Activated CD4-positive, alpha-beta T cell treated with anti-CD3 and anti-CD28 coated beads for 36 hours (primary cell): ENCODE measurements around the gene ZBTB22. TPM values are rescaled to one million over a fixed set of nuclear protein-coding genes. Genes with fewer than 3 reads are reported as not detected.
"Not testable (repeated sequence)": the region's sequence is repeated elsewhere in the genome, so short reads cannot be mapped to it uniquely, and the experiment has no call there.

Source experiments
- ATAC-seq: fragments of 200-7000 bp; cut with Tn5 transposase; one replicate; pipeline ENCODE4 v1.10.0; 2021; ENCODE audit warnings: mild to moderate bottlenecking, moderate library complexity
- CTCF ChIA-PET: fragments of 350-600 bp; sonication (Branson Sonifier 250); formaldehyde crosslinking; loops from one replicate; lab custom pipeline; 2021; ENCODE audit warnings: antibody characterized with exemption; lab: Charles Lee
- POLR2A ChIA-PET: fragments of 350-600 bp; sonication (Branson Sonifier 250); formaldehyde crosslinking; loops from one replicate; lab custom pipeline; 2021; ENCODE audit warnings: antibody characterized with exemption, inconsistent platforms; lab: Charles Lee
- DNase-seq: peaks from one replicate; pipeline ENCODE4 v3.0.0-alpha.2; 2020
- H3K27ac Mint-ChIP-seq: one replicate; pipeline ENCODE4 v1.8.0; 2021; ENCODE audit warnings: mixed read lengths
- H3K27me3 Mint-ChIP-seq: one replicate; pipeline ENCODE4 v1.8.0; 2021; ENCODE audit warnings: mixed read lengths
- H3K36me3 Mint-ChIP-seq: one replicate; pipeline ENCODE4 v1.8.0; 2021; ENCODE audit warnings: low read depth, mixed read lengths
- H3K4me1 Mint-ChIP-seq: one replicate; pipeline ENCODE4 v1.8.0; 2021; ENCODE audit warnings: mixed read lengths
- H3K4me3 Mint-ChIP-seq: one replicate; pipeline ENCODE4 v1.8.0; 2021; ENCODE audit warnings: mild to moderate bottlenecking, moderate library complexity, mixed read lengths
- H3K9me3 Mint-ChIP-seq: one replicate; pipeline ENCODE4 v1.8.0; 2021; ENCODE audit warnings: low read depth, mixed read lengths
- intact Hi-C, 2 experiments: fragments of 100-400 bp; cut with DNase I in 1 of 2; cut with micrococcal nuclease in 1 of 2; formaldehyde crosslinking; loops; one replicate each; pipeline versions ENCODE4 v1.14.2 to v1.15.1; 2022 to 2024; cut with DNase I, micrococcal nuclease
- total RNA-seq, 2 experiments: library from RNA; stranded (reverse); gene quantifications; one replicate each; pipeline ENCODE4 v1.2.3, GENCODE V29; 2021

ZBTB22 gene
- total RNA-seq, 2 experiments from 2014 or later: 9.0 to 9.9 TPM

DNA sequence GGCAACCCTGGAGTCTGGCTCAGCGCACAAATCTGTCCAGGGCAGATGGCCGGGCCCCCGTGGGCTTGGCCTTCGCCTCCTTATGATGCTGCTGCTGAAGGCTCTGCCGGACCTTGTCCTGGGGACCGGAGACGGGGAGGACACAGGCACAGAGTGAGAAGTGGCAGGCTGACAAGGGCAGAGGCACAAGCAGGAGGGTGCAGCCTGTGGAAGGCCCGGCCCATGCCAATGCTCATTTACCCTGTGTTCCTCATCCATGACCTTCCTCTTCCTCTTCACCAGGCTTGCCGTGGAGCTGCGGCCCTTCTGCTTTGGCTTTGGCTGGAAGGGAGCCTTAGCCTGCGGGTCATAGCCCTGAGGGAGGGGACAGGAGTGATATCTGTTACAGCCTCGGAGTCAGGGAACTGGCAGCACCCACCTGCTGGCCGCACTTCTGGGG, 38.3 kb downstream of the ZBTB22 start:
- intact Hi-C loops: loop anchor here in 1 of 2 experiments (10.0 kb wide), 1 partner anchor 1304 kb away; the partner anchor contains the start of gene DXO
- POLR2A ChIA-PET: no interaction called here
- no peaks in the 10 kb centered on the region for H3K9me3 Mint-ChIP-seq
- H3K36me3 Mint-ChIP-seq: peaks cover 35% of the 10 kb centered on the region
- H3K4me3 Mint-ChIP-seq: no peak overlapping the region
- CTCF ChIA-PET: interaction anchor here (0.8 to 4.0 kb wide), 6 partner anchors 10 to 160 kb away, joined by 3 to 17 read pairs (median 3); partner anchors contain the start of genes PFDN6, WDR46 and ZBTB22
- DNase-seq (no peak), ATAC-seq (no peak)
- H3K27me3 Mint-ChIP-seq: no peaks in the 10 kb centered on the region
- no peak overlapping the region for H3K27ac Mint-ChIP-seq
- peaks cover 31% of the 10 kb centered on the region for H3K4me1 Mint-ChIP-seq

- Mint-ChIP-seq H3K4me1 (peaks cover 33% of the 10 kb centered on the region), H3K36me3 (peaks cover 38% of the 10 kb centered on the region), H3K9me3 (no peaks in the 10 kb centered on the region), H3K27ac (no peak overlapping the region), H3K4me3 (no peak overlapping the region), H3K27me3 (no peaks in the 10 kb centered on the region)
- POLR2A ChIA-PET: interaction anchor here (2.1 to 3.7 kb wide), 2 partner anchors 10 to 21 kb away, joined by 15 to 25 read pairs; partner anchors contain the start of genes PFDN6, RGL2 and WDR46
- DNase-seq (no peak), ATAC-seq (no peak)
- intact Hi-C loops: loop anchor here in 1 of 2 experiments (10.0 kb wide), 1 partner anchor 1304 kb away; the partner anchor contains the start of gene DXO
- CTCF ChIA-PET: interaction anchor here (0.8 to 4.0 kb wide), 6 partner anchors 10 to 160 kb away, joined by 3 to 17 read pairs (median 3); partner anchors contain the start of genes PFDN6, WDR46 and ZBTB22
These were observed 38.7 kb downstream of the ZBTB22 start for GRCh38 chr6:33278810-33279209.

DNA sequence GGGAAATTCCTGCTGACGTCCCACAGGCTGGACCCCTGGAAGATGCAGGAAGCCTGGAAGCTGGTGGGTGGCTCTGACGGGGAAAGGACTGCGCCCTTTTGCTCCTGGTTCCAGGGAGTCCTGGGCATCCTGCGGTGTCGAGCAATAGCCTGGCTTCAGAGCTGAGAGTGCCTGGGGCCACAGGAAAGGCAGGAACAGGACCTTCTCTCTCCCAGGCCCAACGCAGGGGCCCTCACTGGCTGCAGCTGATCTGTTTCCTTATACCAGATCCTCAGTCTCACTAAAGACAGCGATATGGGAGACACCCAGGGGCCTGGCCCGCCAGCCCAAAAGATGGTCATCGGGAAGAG, 39.2 kb downstream of the ZBTB22 start:
- Mint-ChIP-seq H3K27ac (peak overlapping the region; percentile 92), H3K27me3 (no peaks in the 10 kb centered on the region), H3K4me3 (no peak overlapping the region), H3K4me1 (peaks cover 34% of the 10 kb centered on the region), H3K9me3 (no peaks in the 10 kb centered on the region), H3K36me3 (peaks cover 42% of the 10 kb centered on the region)
- ATAC-seq (no peak), DNase-seq (no peak)
- intact Hi-C loops: loop anchor here in 1 of 2 experiments (10.0 kb wide), 1 partner anchor 1304 kb away; the partner anchor contains the start of gene DXO
- POLR2A ChIA-PET: interaction anchor here (1.8 to 3.7 kb wide), 3 partner anchors 11 to 40 kb away, joined by 10 to 25 read pairs (median 15); partner anchors contain the start of genes PFDN6, RGL2, WDR46 and ZBTB22
- CTCF ChIA-PET: interaction anchor here (0.8 to 4.0 kb wide), 7 partner anchors 11 to 159 kb away, joined by 3 to 17 read pairs (median 3); partner anchors contain the start of genes PFDN6, WDR46 and ZBTB22

GRCh38 chr6:33277663-33278391, 39.7 kb downstream of the ZBTB22 start:
- ATAC-seq (peak; percentile 6), DNase-seq (peak; percentile 57)
- ChIA-PET CTCF (interaction anchor here (0.6 to 4.0 kb wide), 11 partner anchors 11 to 154 kb away, joined by 3 to 17 read pairs (median 4); partner anchors contain the start of genes PFDN6, WDR46 and ZBTB22), POLR2A (interaction anchor here (0.6 to 3.7 kb wide), 15 partner anchors 9 to 383 kb away, joined by 3 to 25 read pairs (median 5); partner anchors contain the start of genes CUTA, KIFC1, PFDN6 and RGL2)
- intact Hi-C loops: loop anchor here (1.0 to 10.0 kb wide), 7 partner anchors 11 to 1303 kb away; partner anchors contain the start of genes PFDN6 (in 2 of the 2), WDR46 (in 2 of the 2), CUTA (in 1 of the 2) and DXO (in 1 of the 2)
- H3K4me3 Mint-ChIP-seq: peak overlapping the region; percentile 91
- no peaks in the 10 kb centered on the region for H3K9me3 Mint-ChIP-seq
- peaks cover 48% of the 10 kb centered on the region for H3K36me3 Mint-ChIP-seq
- no peaks in the 10 kb centered on the region for H3K27me3 Mint-ChIP-seq
- peaks cover 36% of the 10 kb centered on the region for H3K4me1 Mint-ChIP-seq
- peak overlapping the region; percentile 92 for H3K27ac Mint-ChIP-seq

DNA sequence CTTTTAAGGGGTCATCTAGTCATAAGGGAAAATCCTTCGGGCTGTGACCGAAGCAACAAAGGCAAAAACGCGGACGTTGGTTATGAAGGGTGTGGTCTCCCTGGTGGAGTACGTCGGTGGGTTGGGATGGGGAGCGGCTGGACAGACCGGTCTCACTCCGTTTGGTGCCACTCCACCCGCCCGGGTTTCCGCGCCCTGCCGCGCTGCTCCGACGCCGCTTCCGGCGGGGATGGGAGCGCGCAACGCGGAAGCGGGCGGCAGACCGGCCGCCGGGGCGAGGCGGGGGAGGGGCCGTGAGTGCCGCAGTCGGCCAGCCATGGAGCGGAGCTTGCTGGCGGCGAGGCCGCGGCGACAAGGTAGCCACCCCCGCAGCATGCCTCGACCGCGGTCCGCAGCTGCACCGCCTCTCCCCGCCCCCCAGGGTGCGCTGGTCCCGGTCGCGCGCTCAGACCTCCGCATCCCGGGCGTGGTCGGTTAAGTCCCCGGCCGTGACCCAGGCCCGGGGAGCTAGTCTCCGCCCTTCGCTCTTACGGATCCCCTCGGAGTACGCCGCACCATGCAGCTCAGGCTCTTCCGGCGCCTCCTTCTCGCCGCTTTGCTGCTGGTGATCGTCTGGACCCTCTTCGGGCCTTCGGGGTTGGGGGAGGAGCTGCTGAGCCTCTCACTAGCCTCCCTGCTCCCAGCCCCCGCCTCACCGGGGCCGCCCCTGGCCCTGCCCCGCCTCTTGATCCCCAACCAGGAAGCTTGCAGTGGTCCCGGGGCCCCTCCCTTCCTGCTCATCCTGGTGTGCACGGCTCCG, 40.5 kb downstream of the ZBTB22 start, which contains the start of gene B3GALT4:
Gene B3GALT4, plus strand, starts transcription at position 260 of the 799 bp plus-strand sequence. Its CDS starts 297 bp downstream, at position 557.
- ATAC-seq: peak; percentile 75
- CTCF ChIA-PET: interaction anchor here (0.6 to 4.0 kb wide), 11 partner anchors 12 to 153 kb away, joined by 3 to 17 read pairs (median 4); partner anchors contain the start of genes PFDN6, WDR46 and ZBTB22
- Mint-ChIP-seq H3K36me3 (peaks cover 55% of the 10 kb centered on the region), H3K4me1 (peaks cover 39% of the 10 kb centered on the region), H3K27me3 (no peaks in the 10 kb centered on the region), H3K4me3 (peak within 1 kb of the TSS; percentile 91), H3K27ac (peak within 1 kb of the TSS; percentile 92), H3K9me3 (no peaks in the 10 kb centered on the region)
- DNase-seq: peak; percentile 87
- intact Hi-C loops: loop anchor here (1.0 to 10.0 kb wide), 7 partner anchors 12 to 1302 kb away; partner anchors contain the start of genes PFDN6 (in 2 of the 2), WDR46 (in 2 of the 2), CUTA (in 1 of the 2) and DXO (in 1 of the 2)
- POLR2A ChIA-PET: interaction anchor here (0.6 to 3.7 kb wide), 20 partner anchors 9 to 382 kb away, joined by 3 to 25 read pairs (median 4); partner anchors contain the start of genes CUTA, KIFC1, PFDN6 and RGL2

- Mint-ChIP-seq H3K27me3 (no peaks in the 10 kb centered on the region), H3K27ac (peak overlapping the region; percentile 90), H3K9me3 (no peaks in the 10 kb centered on the region), H3K36me3 (peaks cover 58% of the 10 kb centered on the region), H3K4me3 (peak overlapping the region; percentile 91), H3K4me1 (peaks cover 39% of the 10 kb centered on the region)
- intact Hi-C loops: loop anchor here in 1 of 2 experiments (2.0 to 10.0 kb wide), 3 partner anchors 68 to 1302 kb away; partner anchors contain the start of genes CUTA and DXO
- no peak for ATAC-seq
- no peak for DNase-seq
- ChIA-PET POLR2A (interaction anchor here (0.6 to 3.7 kb wide), 12 partner anchors 10 to 331 kb away, joined by 3 to 25 read pairs (median 4); partner anchors contain the start of genes KIFC1, PFDN6, RGL2 and WDR46), CTCF (interaction anchor here (0.9 to 4.0 kb wide), 4 partner anchors 13 to 41 kb away, joined by 3 to 17 read pairs (median 9); partner anchors contain the start of genes PFDN6, WDR46 and ZBTB22)
These were observed 41.0 kb downstream of the ZBTB22 start for GRCh38 chr6:33276581-33276863.

DNA sequence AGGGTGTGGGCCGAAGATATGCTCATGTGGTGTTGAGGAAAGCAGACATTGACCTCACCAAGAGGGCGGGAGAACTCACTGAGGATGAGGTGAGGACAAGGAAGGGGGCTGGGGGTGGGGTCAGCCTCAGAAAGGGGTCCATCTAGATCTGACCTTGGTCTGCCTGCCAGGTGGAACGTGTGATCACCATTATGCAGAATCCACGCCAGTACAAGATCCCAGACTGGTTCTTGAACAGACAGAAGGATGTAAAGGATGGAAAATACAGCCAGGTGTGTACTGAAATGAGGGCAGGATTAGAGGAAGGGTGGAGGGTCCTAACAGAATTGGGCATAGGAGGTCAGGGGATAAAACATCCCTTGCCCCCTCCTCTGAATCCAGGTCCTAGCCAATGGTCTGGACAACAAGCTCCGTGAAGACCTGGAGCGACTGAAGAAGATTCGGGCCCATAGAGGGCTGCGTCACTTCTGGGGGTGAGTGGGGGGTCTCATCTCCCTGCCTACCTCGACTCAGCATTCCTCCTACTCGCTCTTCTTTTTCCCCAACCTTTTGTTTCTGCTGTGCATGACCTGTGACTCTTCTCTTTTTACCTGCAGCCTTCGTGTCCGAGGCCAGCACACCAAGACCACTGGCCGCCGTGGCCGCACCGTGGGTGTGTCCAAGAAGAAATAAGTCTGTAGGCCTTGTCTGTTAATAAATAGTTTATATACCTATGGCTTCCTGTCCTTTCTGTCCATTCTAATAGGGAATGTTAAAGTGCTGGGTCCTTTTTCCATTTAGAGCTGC, 41.6 kb downstream of the ZBTB22 start:
- POLR2A ChIA-PET: interaction anchor here (0.6 to 3.7 kb wide), 7 partner anchors 10 to 331 kb away, joined by 3 to 25 read pairs (median 5); partner anchors contain the start of genes PFDN6 and WDR46
- CTCF ChIA-PET: interaction anchor here (0.9 to 4.0 kb wide), 3 partner anchors 13 to 42 kb away, joined by 3 to 17 read pairs (median 14); partner anchors contain the start of genes PFDN6, WDR46 and ZBTB22
- DNase-seq: peak; percentile 19
- not testable (repeated sequence) for H3K9me3 Mint-ChIP-seq, H3K27me3 Mint-ChIP-seq, ATAC-seq
- Mint-ChIP-seq H3K4me1 (peaks cover 42% of the 10 kb centered on the region), H3K36me3 (peaks cover 58% of the 10 kb centered on the region), H3K27ac (peak overlapping the region; percentile 90), H3K4me3 (peak overlapping the region; percentile 91)
- intact Hi-C loops: loop anchor here in 1 of 2 experiments (2.0 to 10.0 kb wide), 3 partner anchors 69 to 1301 kb away; partner anchors contain the start of genes CUTA and DXO

DNA sequence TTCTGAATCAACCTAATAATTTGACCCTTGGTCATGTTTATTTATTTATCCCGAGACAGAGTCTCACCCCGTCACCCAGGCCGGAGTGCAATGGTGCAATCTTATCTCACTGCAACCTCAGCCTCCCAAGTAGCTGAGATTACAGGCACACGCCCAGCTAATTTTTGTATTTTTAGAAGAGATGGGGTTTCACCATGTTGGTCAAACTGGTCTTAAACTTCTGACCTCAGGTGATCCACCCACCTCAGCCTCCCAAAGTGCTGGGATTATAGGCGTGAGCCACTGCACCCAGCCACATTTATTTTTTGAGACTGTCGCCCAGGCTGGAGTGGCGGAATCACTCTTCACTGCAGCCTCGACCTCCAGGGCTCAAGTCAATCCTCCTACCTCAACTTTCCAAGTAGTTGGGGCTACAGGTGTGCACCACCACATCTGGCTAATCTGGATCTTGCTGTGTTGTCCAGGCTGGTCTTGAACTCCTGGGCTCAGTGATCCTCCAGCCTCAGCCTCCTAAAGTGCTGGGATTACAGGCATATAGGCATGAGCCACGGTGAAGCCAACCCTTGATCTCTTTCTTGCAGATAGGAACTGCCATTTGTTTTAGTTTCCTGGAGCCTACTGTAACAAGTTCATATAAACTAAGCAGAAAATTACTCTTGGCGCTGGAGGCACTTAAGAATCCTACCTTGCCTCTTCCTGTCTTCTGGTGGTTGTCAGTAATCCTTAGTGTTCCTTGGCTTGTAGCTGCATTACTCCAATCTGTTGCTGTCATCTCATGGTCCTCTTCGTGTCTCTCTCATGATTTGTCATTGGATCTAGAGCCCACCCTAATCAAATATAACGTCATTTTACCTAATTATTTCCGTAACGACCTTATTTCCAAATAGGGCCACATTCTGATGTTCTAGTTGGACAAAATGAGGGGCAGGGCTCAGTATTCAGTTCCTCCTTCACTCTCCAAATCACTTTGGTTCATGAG, 43.3 kb downstream of the ZBTB22 start:
- H3K27me3 Mint-ChIP-seq: no peaks in the 10 kb centered on the region
- peaks cover 58% of the 10 kb centered on the region for H3K36me3 Mint-ChIP-seq
- DNase-seq (no peak), ATAC-seq (no peak)
- H3K9me3 Mint-ChIP-seq: no peaks in the 10 kb centered on the region
- ChIA-PET POLR2A (interaction anchor here (0.5 kb wide), 1 partner anchor 15 kb away, joined by 3 read pairs; the partner anchor contains the start of genes PFDN6 and WDR46), CTCF (no interaction called here)
- H3K27ac Mint-ChIP-seq: peak overlapping the region; percentile 100
- peak overlapping the region; percentile 91 for H3K4me3 Mint-ChIP-seq
- intact Hi-C loops: loop anchor here (2.0 to 10.0 kb wide), 6 partner anchors 38 to 1299 kb away; partner anchors contain the start of genes DXO (in 1 of the 2), ITPR3 (in 1 of the 2), PSMB9 (in 1 of the 2) and TAP1 (in 1 of the 2)
- H3K4me1 Mint-ChIP-seq: peaks cover 56% of the 10 kb centered on the region
